Neural progenitor cell (in vitro differentiated cells): ENCODE data around the gene SERPINF2. TPM values are rescaled to one million over a fixed set of nuclear protein-coding genes. Genes with fewer than 3 reads are reported as not detected.
A peak's percentile ranks its signal among the peaks of the same experiment; 100 is the strongest.

Experiments
- DNase-seq: peaks from one replicate; pipeline ENCODE4 v3.0.0-alpha.2; 2016; ENCODE audit warnings: low spot score
- H2AFZ ChIP-seq: fragments of 200-600 bp; sonication (generic); replicated peaks from 2 replicates; pipeline ENCODE4 v1.6.1; 2016; ENCODE audit warnings: antibody characterized with exemption
- H3F3A ChIP-seq: fragments of 200-600 bp; sonication (generic); 2 replicates; pipeline ENCODE4 v1.6.1; 2016; ENCODE audit warnings: antibody characterized with exemption, low read depth
- H3K27ac ChIP-seq: fragments of 200-600 bp; sonication (generic); 2 replicates; pipeline ENCODE4 v1.5.1; 2016; ENCODE audit warnings: mild to moderate bottlenecking
- H3K27me3 ChIP-seq: fragments of 200-600 bp; sonication (generic); 2 replicates; pipeline ENCODE4 v1.6.1; 2016; ENCODE audit warnings: mild to moderate bottlenecking, moderate library complexity
- H3K36me3 ChIP-seq: fragments of 200-600 bp; sonication (generic); 2 replicates; pipeline ENCODE4 v1.5.1; 2016
- H3K4me1 ChIP-seq: fragments of 200-600 bp; sonication (generic); 2 replicates; pipeline ENCODE4 v1.6.1; 2016; ENCODE audit warnings: mixed run types
- H3K4me2 ChIP-seq: fragments of 200-600 bp; sonication (generic); 2 replicates; pipeline ENCODE4 v1.6.1; 2016
- H3K4me3 ChIP-seq: fragments of 200-600 bp; sonication (generic); 2 replicates; pipeline ENCODE4 v1.5.1; 2016
- H3K79me2 ChIP-seq: fragments of 200-600 bp; sonication (generic); 2 replicates; pipeline ENCODE4 v1.6.1; 2016; ENCODE audit warnings: low read depth
- H3K9ac ChIP-seq: fragments of 200-600 bp; sonication (generic); 2 replicates; pipeline ENCODE4 v1.6.1; 2016
- H3K9me3 ChIP-seq: fragments of 200-600 bp; sonication (generic); 2 replicates; pipeline ENCODE4 v1.5.1; 2016; ENCODE audit warnings: low read depth
- H4K20me1 ChIP-seq: fragments of 200-600 bp; sonication (generic); 2 replicates; pipeline ENCODE4 v1.6.1; 2016; ENCODE audit warnings: low read depth
- H3K27ac Mint-ChIP-seq: 3 replicates; pipeline ENCODE4 v1.8.0; 2021; ENCODE audit warnings: mixed read lengths
- H3K27me3 Mint-ChIP-seq: 2 replicates; pipeline ENCODE4 v1.8.0; 2022; ENCODE audit warnings: low read depth, mild to moderate bottlenecking, inconsistent platforms, moderate library complexity, mixed read lengths; ENCODE audit not compliant: insufficient read depth
- H3K36me3 Mint-ChIP-seq: 3 replicates; pipeline ENCODE4 v1.8.0; 2021; ENCODE audit warnings: mixed read lengths
- H3K4me1 Mint-ChIP-seq: 3 replicates; pipeline ENCODE4 v1.8.0; 2021; ENCODE audit warnings: mixed read lengths
- H3K4me3 Mint-ChIP-seq: 3 replicates; pipeline ENCODE4 v1.8.0; 2021; ENCODE audit warnings: mild to moderate bottlenecking, moderate library complexity, mixed read lengths
- H3K9me3 Mint-ChIP-seq: 3 replicates; pipeline ENCODE4 v1.8.0; 2020; ENCODE audit warnings: mixed read lengths
- EZH2 ChIP-seq: fragments of 200-600 bp; sonication (generic); IDR thresholded peaks from 2 replicates; pipeline ENCODE4 v1.6.1; 2017; ENCODE audit warnings: antibody characterized with exemption, mild to moderate bottlenecking, moderate library complexity
- EZH2phosphoT487 ChIP-seq: fragments of 200-600 bp; sonication (generic); IDR thresholded peaks from 2 replicates; pipeline ENCODE4 v1.6.1; 2017; ENCODE audit warnings: antibody characterized with exemption
- total RNA-seq: library from RNA; depleted of rRNA; stranded (reverse); fragments of >200 nt; gene quantifications from 2 replicates; pipeline ENCODE4 v1.2.3, GENCODE V29; 2015; ENCODE audit warnings: low replicate concordance
- TF ChIP-seq, protein P1 (sequence below): fragments of 200-600 bp; sonication (generic); IDR thresholded peaks from 2 replicates; pipeline ENCODE4 v1.5.1; 2017; ENCODE audit warnings: antibody characterized with exemption, mild to moderate bottlenecking

The SERPINF2 gene
- total RNA-seq, 1 donor from 2014 or later: not detected

- peak; percentile 96 for DNase-seq
- H3K9me3 Mint-ChIP-seq: no peaks in the 10 kb centered on the region
- H3K4me2 ChIP-seq: peak overlapping the region; percentile 91
- peak overlapping the region; percentile 78 for H3K4me3 ChIP-seq
- no peaks in the 10 kb centered on the region for H3K9me3 ChIP-seq
- no peak overlapping the region for H3K27ac ChIP-seq
- TF ChIP-seq EZH2phosphoT487 (no peak), EZH2 (no peak)
- TF ChIP-seq, protein P1, sequence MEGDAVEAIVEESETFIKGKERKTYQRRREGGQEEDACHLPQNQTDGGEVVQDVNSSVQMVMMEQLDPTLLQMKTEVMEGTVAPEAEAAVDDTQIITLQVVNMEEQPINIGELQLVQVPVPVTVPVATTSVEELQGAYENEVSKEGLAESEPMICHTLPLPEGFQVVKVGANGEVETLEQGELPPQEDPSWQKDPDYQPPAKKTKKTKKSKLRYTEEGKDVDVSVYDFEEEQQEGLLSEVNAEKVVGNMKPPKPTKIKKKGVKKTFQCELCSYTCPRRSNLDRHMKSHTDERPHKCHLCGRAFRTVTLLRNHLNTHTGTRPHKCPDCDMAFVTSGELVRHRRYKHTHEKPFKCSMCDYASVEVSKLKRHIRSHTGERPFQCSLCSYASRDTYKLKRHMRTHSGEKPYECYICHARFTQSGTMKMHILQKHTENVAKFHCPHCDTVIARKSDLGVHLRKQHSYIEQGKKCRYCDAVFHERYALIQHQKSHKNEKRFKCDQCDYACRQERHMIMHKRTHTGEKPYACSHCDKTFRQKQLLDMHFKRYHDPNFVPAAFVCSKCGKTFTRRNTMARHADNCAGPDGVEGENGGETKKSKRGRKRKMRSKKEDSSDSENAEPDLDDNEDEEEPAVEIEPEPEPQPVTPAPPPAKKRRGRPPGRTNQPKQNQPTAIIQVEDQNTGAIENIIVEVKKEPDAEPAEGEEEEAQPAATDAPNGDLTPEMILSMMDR: no peak
- peak overlapping the region; percentile 84 for H3K4me3 Mint-ChIP-seq
- no peaks in the 10 kb centered on the region for H3K36me3 Mint-ChIP-seq
- H3K4me1 ChIP-seq: peaks cover 34% of the 10 kb centered on the region
- H4K20me1 ChIP-seq: peaks cover 16% of the 10 kb centered on the region
- no peaks in the 10 kb centered on the region for H3K79me2 ChIP-seq
- peaks cover 5% of the 10 kb centered on the region for H3K27me3 Mint-ChIP-seq
- H3F3A ChIP-seq: peaks cover 54% of the 10 kb centered on the region
- no peaks in the 10 kb centered on the region for H3K36me3 ChIP-seq
- peaks cover 24% of the 10 kb centered on the region for H3K27me3 ChIP-seq
- H3K4me1 Mint-ChIP-seq: peaks cover 35% of the 10 kb centered on the region
- H3K27ac Mint-ChIP-seq: peak overlapping the region; percentile 66
- peak overlapping the region; percentile 8 for H2AFZ ChIP-seq
- H3K9ac ChIP-seq: no peak overlapping the region
Observed at GRCh38 chr17:1714427-1714979, 28.2 kb upstream of the SERPINF2 start.

- Histone ChIP-seq H3K4me3 (peak overlapping the region; percentile 78), H3K27ac (no peak overlapping the region), H3K9me3 (no peaks in the 10 kb centered on the region), H3K36me3 (no peaks in the 10 kb centered on the region), H4K20me1 (peaks cover 16% of the 10 kb centered on the region), H3F3A (peaks cover 59% of the 10 kb centered on the region), H2AFZ (no peak overlapping the region), H3K27me3 (peaks cover 17% of the 10 kb centered on the region), H3K79me2 (no peaks in the 10 kb centered on the region), H3K9ac (no peak overlapping the region), H3K4me1 (peaks cover 31% of the 10 kb centered on the region), H3K4me2 (peak overlapping the region; percentile 91)
- Mint-ChIP-seq H3K36me3 (no peaks in the 10 kb centered on the region), H3K4me3 (peak overlapping the region; percentile 95), H3K27me3 (peaks cover 5% of the 10 kb centered on the region), H3K9me3 (no peaks in the 10 kb centered on the region), H3K4me1 (peaks cover 37% of the 10 kb centered on the region), H3K27ac (no peak overlapping the region)
- TF ChIP-seq EZH2 (no peak), EZH2phosphoT487 (no peak)
- TF ChIP-seq, protein P1: no peak
- peak; percentile 64 for DNase-seq
Observed at GRCh38 chr17:1714980-1715802, 27.5 kb upstream of the SERPINF2 start.

DNA sequence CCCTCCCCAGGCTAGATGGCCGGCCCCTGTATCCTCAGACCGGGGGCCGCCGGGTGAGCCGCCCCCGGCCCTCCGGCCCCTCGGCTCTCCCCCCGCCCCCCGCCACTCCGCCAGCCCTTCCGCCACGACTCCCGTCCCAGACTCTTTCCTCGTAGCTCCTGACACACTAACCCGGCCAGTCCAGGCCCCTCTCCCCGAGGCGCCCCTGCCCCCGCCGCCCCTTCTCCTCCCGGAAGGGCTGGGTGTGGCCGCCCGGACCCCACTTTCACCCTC is 26.9 kb upstream of the SERPINF2 start:
- no peaks in the 10 kb centered on the region for H3K9me3 Mint-ChIP-seq
- H3K4me3 Mint-ChIP-seq: peak overlapping the region; percentile 95
- H3K27ac Mint-ChIP-seq: no peak overlapping the region
- Histone ChIP-seq H3K27ac (no peak overlapping the region), H2AFZ (no peak overlapping the region), H3F3A (peaks cover 58% of the 10 kb centered on the region), H3K4me3 (peak overlapping the region; percentile 78), H3K27me3 (peaks cover 11% of the 10 kb centered on the region), H3K9ac (no peak overlapping the region), H4K20me1 (peaks cover 16% of the 10 kb centered on the region), H3K36me3 (no peaks in the 10 kb centered on the region), H3K4me2 (peak overlapping the region; percentile 91), H3K79me2 (no peaks in the 10 kb centered on the region), H3K4me1 (peaks cover 29% of the 10 kb centered on the region), H3K9me3 (no peaks in the 10 kb centered on the region)
- no peaks in the 10 kb centered on the region for H3K36me3 Mint-ChIP-seq
- peaks cover 5% of the 10 kb centered on the region for H3K27me3 Mint-ChIP-seq
- TF ChIP-seq, protein P1: peak; percentile 14
- TF ChIP-seq EZH2phosphoT487 (no peak), EZH2 (no peak)
- DNase-seq: no peak
- peaks cover 41% of the 10 kb centered on the region for H3K4me1 Mint-ChIP-seq
